GM18526 (cell line): Measurements from ENCODE around the gene RSPH1.

Source experiments
- POLR2A ChIP-seq: IDR thresholded peaks from 3 replicates; pipeline ENCODE4 v1.6.1; 2011; ENCODE audit not compliant: insufficient read length; ENCODE audit errors: extremely low read depth

RSPH1 gene

DNA sequence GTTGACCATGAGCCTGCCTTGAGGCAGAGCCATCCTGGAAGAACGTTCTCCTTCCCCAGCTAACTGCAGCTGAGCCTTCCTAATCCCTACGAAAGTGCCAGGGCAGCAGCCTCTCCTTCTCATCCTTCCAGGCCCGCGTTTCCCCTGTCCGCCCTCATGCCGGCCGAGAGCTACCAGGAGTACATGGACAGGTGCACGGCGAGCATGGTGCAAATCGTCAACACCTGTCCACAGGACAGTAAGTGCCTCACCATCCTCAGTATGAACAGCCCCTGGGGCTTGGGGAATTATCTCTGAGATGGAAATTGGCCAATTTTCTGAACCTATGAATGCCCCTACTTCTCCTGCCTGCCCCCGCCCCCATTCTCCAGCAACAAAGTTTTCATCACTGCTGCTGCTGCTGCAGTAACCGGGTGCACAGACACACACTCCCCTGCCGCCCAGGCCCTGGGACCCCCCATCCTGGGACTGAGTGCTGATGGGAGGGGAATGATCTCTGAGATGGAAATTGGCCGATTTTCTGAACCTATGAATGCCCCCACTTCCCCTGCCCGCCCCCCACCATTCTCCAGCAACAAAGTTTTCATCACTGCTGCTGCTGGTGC, 52.7 kb downstream of the RSPH1 start:
- no peak for TF ChIP-seq POLR2A

DNA sequence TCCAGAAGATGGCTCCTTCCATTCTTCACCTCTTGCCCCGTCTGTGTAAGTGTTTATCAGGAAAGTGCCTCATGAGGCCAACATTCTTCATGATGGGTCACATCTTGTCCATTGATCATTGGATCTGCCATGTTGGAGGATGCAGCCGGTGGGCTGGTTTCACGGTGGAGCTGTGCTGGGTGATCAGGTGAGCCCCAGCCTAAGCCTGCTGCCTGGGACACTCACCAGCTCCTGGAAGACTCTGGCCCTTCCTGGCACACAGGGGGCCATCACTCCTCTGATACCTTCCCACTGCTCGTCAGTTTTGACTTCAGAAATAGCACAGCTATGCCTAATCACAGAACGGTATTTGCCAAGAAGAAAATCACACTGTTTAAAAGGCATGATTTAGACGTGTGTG, 54.1 kb downstream of the RSPH1 start:
- no peak for TF ChIP-seq POLR2A

GRCh38 chr21:42440187-42440792, 55.7 kb downstream of the RSPH1 start:
- TF ChIP-seq POLR2A: no peak

- TF ChIP-seq POLR2A: no peak
Measured at GRCh38 chr21:42439284-42440186, 56.5 kb downstream of the RSPH1 start.

GRCh38 chr21:42438316-42439205, 57.5 kb downstream of the RSPH1 start:
- no peak for TF ChIP-seq POLR2A

- no peak for TF ChIP-seq POLR2A
Measured at GRCh38 chr21:42437786-42438185, 58.2 kb downstream of the RSPH1 start.

- TF ChIP-seq POLR2A: no peak
Measured at GRCh38 chr21:42436914-42437313, 59.1 kb downstream of the RSPH1 start.

DNA sequence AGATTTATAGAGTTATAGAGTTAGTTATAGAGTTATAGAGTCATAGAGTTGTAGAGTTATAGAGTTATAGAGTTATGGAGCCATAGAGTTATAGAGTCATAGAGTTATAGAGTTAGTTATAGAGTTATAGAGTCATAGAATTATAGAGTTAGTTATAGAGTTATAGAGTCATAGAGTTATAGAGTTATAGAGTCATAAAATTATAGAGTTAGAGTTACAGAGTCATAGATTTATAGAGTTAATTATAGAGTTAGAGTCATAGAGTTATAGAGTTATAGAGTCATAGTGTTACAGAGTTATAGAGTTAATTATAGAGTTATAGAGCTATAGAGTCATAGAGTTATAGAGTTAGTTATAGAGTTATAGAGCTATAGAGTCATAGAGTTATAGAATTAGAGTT, 60.2 kb downstream of the RSPH1 start:
- TF ChIP-seq POLR2A: no peak

DNA sequence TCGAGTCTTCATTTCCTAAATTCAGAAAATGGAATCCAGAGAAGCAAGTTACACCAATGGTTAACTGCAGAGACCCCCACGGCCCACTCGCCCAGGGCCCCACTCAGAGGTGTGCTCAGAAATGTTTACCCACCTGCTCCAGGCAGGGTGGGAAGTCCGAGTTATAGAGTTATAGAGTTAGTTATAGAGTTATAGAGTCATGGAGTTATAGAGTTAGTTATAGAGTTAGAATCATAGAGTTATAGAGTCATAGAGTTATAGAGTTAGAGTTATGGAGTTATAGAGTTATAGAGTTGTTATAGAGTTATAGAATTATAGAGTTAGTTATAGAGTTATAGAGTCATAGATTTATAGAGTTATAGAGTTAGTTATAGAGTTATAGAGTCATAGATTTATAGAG, 60.6 kb downstream of the RSPH1 start:
- TF ChIP-seq POLR2A: no peak

GRCh38 chr21:42434884-42435283, 61.1 kb downstream of the RSPH1 start:
- TF ChIP-seq POLR2A: no peak

DNA sequence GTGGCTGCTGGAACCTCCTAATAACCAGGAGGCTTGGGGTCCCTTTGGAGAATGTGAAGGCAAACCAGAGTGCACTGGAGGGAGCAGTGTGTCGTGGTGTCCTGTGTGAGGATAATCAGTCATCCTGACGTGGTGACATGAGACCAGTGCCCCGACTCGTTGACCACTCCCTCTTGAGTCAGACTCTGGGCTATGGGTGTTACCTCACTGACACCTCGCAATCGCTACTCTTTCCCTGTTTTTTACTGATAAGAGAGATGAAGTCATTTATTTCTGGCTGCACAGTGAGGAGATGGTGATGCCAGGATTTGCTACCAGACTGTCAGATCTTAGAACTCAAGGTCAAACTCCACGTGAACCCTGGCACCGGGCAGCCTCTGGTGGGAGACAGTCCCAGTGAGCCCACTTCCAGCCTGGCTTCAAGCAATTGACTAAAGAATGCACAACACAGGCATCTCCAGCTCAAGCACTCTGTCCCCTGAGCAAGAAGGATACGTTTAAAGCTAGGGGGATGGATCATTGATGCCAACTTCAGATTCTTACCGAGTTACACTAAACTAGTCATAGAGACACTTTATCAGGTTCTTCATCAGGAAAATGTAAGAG, 62.0 kb downstream of the RSPH1 start:
- no peak for TF ChIP-seq POLR2A

- no peak for TF ChIP-seq POLR2A
Measured at GRCh38 chr21:42432695-42433094, 63.3 kb downstream of the RSPH1 start.

DNA sequence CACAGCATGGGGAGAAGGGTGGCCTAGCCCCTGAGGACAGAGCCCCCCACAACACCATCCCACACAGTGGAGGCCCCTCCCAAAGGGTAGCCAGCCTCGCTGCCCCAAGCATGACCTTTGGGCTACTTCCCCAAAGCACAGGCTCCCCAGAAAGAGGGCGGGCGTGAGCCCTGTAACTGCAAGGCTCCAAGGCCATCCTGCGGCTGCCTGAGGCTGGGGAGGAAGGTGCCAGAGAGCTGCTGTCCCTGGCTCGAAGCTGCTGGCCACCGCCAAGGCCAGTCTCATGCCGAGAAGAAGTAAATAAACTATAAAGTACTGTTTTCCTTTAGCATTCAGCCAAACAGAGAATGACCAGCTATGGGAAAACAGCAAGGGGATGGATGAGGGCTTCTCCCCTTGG, 64.8 kb downstream of the RSPH1 start:
- TF ChIP-seq POLR2A: no peak

DNA sequence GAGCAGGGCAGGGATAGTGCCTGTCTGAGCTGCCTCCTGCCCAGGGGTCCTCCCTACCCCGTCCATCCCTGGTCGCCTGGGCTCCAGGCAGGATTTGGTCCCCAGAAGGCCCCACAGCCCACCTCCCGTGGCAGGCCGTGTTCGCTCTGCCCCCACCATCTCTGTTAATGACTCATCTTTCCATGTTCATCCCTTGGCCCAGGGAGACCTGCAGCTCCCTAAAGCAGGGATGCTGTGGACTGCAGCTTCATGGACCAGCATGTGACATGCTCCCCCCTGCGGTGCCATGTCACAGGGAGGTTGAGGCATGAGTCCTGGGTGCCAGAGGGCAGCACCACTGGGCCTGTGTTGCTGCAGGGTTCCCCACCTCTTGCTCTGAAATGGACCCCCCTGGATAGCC, 65.5 kb downstream of the RSPH1 start:
- no peak for TF ChIP-seq POLR2A

DNA sequence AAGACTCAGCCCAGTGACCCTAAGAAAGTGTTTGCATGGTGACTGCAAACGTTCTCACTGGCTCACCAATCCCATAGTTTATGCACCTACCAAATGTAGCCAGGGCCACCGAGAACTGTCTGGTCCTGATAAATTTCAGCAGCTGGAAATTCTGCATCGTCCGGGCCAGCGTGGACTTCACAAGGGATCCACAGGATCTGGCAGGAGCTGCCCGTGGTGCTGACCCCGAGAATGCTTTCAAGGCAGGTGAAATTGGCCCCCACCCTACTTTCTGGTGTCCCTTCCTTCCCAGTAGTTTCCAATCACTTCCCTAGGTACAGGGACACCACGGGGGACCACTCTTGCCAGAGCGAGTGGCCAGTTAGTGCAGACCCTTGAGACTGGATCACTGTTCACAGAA, 66.2 kb downstream of the RSPH1 start:
- TF ChIP-seq POLR2A: no peak
